GM21423 (cell line): ENCODE measurements around the gene LRMDA.

ENCODE experiments used
- ATAC-seq: cut with Tn5 transposase; IDR thresholded peaks from one replicate; pipeline ENCODE4 v1.9.1; 2021; ENCODE audit warnings: mild to moderate bottlenecking, moderate library complexity; ENCODE audit not compliant: unreplicated experiment

Gene LRMDA

DNA sequence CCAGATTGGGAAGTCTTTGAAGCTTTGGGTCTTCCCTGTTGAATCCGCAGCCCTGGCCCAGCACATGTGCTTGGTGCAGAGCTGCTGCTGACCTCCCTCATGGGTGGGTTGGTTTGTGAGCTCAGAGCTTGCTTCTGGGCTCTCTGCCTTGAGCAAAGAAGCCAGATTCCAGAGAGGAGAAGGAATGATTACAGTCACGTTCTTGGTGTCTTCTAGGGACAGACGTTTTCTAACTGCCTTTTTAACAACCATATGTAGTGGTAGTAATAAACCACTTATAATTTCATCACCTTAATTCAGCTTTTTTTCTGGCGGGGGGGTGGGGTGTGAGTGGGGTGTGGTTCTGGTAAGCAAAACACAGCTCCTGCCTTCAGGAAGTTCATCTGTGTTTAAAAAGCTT is 39.5 kb downstream of the LRMDA start:
- no peak for ATAC-seq

DNA sequence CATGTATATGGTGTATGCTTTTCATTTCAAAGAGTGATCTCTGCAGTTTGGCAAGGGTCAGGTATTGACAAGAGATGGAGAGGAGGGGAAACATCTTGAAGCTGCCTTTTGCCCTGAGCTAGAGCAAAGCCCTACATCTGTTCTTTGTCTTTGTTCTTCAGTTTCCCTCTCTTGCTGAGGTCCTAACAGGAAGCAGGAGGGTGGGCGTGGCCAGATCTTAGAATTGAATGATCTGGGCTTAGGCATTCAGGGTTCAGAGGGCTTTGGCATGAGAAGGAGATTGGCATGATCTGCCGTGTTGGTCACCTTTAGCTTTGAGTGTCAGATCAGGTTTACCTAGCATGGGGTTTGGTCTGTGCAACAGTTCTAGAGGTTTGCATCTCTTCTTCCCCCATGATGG is 41.3 kb downstream of the LRMDA start:
- ATAC-seq = no peak

DNA sequence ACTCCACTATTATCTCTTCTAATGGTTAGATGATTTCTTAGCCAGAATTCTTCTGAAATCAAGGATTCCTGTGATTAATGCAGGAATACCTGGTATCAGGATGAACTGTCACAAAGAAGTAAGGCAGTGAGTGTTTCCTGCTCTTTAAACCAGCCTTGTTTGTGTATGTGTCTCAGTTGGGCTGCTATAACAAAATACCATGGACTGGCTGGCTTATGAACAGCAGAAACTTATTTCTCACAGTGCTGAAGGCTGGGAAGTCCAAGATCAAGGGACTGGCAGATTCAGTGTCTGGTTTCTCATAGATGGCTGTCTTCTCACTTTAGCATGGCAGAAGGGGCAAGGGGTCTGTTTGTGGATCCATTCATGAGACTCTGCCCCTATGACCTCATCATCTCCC is 42.7 kb downstream of the LRMDA start:
- ATAC-seq = no peak

DNA sequence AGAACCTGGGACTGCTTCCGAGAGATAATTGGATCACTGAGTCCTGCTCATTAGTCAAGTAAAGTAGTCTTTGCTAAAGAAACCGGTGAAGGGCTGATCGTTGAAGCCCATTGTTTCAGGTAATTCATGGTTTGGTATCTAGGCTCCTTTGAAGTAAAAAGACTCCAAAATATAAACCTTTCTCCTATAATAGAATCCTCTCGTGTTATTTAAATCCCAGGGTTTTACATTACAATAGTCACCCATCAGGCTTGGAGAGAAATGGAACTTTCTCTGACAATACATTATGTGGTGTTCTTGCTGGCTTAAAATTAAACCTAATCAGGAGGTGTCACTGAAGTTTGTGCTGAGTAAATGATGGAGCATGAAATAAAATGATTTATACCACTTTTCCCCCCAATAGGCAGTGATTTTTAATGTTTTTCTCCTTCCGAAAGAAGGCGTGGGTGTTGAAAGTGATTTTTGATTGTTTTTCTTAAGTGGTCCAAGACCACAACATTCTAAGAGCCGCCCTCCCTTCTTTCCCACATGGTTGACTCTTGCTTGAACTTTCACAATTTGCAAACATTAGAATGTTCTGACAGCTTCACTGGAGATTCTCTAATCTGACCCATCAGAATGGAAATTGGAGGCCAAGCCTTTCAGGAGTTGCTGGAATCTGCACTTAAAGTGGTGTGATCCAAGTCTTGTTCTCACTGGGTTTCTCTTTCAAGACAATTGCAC is 44.2 kb downstream of the LRMDA start:
- ATAC-seq = no peak

DNA sequence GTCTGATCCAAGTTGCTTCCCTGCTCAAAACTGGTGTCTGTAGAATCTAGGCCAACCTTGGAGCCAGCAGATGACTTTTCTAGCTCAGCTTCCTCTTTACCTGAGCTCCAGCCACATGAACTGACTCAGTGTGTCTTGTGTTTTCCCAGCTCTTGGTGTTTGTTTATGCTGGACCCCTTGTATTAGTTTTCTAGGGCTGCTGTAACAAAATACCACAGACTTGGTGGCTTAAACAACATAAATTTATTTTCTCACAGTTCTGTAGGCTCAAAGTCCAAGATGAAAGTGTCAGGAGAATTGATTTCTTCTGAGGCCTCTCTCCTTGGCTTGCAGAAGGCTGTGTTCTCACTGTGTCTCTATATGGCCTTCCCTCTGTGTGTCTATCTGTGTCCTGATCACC is 45.1 kb downstream of the LRMDA start:
- no peak for ATAC-seq

DNA sequence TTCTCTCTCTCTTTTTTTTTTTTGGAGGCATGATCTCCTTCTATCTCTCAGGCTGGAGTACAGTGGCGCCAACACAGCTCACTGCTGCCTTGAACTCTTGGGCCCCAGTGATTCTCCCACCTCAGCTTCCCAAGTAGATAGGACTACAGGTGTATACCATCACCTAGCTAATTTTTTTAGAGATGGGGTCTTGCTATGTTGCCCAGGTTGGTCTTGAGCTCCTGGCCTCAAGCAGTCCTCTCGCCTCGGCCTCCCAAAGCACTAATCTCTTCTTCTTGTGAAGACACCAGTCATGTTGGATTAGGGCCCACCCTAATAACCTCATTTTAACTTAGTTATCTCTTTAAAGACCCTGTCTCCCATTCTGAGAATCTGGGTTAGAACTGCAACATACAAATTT is 45.6 kb downstream of the LRMDA start:
- ATAC-seq = no peak

DNA sequence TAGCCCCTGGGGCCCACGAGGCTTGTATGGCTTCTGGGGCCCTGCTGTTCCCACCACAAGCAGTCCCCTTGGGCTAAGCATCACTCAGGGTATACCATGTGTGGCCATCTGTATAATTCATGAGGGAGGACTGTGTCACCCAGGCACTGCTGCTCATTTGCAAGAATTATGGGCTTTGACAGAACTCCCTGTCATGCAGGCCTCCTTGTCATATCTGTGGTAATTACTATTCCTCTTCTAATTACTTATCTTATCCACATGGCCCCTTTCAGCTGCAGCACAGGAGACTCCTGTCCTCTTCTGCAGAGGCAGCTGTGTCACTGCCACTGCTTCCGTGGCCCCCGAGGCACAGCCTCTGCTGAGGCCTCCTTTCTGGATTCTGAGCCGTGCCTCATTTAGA is 46.3 kb downstream of the LRMDA start:
- no peak for ATAC-seq

DNA sequence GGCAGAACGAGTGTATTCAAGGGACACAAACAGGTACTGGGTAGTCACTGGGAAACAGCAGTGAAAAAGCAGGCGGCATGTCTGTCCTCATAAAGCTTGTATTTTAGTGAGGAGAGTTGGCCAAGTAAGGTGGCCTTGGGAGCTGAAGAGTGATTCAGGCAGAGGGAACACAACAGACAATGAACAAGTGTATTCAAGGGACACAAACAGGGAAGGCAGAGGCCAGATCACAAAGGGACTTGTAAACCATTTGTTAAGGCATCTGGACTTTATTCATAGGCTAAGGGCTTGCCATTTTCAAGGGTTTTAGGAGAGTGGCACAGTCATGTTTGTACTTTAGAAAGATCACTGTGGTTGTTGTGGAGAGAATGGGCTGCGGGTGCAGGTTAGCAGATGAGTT is 49.0 kb downstream of the LRMDA start:
- ATAC-seq = no peak

DNA sequence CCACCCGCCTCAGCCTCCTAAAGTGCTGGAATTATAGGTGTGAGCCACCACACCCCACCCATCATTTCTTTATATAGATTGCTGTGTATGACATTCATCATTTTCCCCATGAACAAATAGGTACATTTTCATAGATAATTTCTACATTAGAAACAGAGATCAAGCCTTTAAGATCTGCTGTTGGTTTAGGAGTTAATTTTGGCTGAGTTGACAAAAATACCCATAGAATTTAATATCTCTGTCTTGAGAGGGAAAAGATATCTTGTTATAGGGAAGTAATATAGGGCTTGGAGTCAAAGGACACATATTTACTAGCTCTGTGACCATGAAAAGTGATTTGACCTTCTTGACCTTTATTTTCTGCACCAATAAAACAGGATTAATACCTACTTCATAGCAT is 51.8 kb downstream of the LRMDA start:
- no peak for ATAC-seq

DNA sequence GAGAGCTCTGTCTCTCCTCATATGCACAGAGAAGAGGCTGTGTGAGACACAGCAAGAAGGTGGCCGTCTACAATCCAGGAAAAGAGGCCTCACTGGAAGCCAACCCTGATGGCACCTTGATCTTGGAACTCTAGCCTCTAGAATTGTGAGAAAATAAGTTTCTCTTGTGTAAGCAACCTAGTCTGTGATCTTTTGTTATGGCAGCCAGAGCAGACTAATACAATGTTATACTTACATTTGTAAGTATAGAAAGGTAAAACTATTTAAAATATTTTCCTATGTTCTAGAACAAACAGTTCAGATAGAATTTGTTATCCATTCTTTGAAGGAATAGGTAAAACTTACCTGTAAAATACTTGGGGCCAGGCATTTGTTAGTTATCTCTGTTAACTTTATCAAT is 53.3 kb downstream of the LRMDA start:
- ATAC-seq = no peak

DNA sequence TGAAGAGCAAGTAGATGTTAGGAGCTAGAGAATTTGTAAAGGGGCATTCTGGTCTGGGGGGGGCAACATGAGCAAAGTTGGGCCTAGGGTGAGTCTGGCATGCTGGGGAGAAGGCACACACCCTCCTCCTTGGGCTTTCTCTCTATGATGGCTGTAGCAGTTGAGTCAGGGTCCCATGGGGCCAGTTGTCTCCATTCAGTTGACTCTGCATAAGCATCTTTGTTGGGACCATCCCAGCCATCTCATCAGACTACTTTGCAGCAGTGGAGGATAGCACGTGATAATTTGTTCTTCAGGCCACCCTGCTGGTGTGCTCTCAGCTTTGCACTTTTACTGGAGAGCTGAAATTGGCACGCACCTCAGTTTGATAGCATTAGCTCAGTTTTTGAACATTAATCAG is 55.2 kb downstream of the LRMDA start:
- ATAC-seq = no peak

DNA sequence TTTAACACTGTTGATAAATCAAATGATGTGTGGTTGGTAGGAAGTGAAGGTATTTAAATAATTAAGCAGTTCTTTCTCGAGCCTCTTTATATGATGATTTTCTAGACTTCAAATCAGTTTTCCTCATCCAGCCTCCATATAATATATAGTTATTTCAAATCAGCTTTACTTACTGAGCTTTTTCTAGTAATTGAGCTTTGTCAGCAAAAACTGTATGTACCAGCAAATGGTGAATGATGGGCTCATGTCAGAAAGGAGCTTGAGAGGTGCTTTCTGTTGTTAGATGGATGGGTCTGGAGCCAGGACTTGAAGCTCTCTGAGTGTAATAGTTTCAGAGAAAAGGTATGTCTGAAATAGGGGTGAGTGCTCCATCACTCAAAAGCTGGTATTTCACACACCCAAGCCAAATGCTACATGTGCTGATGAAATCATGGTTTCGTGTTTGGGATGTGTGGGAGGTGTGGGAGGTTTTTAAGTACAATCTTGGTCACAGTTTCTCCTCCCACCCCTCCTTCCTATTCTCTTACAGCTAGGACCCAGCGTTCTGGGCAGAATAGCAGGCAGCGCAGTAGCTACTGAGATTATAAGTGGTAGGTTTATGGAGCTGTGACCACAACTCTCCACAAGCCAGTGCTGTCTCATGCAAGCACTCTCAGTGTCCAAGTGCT is 55.8 kb downstream of the LRMDA start:
- no peak for ATAC-seq

DNA sequence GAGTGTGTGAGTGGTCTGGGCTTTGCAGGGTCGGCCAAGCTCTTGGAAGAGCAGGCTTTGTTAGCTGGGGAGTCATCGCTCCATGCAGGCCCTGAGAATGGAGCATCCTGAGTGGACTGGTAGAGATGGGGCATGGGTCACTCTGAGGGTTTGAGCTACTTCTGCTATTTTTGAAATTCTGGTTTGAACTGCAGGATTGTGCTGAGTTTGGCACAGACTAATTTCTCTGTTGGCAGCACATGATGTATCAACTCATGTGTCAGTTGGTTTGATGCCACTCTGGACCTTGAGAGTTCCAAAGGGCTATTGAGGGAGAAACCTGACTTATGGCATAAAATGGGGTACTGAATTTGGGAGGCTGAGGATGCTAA is 56.3 kb downstream of the LRMDA start:
- no peak for ATAC-seq

DNA sequence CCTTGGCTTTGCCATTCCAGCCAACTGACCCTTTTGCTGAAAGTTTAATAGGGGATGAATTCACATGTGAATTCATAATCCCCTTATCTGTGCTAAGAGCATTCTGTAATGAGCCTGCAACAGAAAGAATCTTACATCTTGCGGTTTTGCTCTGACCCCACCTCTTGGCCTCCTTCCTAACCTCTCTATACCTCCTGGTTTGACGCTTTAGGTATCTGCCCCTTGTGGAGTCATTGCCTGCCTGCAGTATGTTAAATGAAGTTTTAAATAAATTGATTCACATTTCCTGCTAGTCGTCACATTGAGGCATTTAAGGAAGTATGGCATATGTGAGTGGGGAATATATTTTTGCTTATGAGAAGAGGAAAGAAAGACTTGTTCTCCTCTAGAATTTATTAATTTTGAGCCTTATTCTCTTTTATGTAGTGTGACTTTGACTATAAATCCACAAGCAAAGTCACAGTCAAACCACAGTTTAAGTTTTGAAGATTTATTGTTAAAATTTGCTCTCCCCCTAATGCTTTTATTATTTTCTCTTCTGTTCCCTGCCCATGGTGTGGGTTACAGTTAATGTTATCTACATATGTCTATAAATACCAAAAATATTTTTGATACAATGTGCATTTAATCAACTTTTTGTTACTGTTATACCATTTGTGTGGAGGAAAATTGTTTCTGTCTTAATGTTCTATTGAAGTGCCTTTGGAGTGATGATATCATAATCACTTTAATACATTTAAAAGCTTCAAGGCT is 60.9 kb downstream of the LRMDA start:
- ATAC-seq = no peak

DNA sequence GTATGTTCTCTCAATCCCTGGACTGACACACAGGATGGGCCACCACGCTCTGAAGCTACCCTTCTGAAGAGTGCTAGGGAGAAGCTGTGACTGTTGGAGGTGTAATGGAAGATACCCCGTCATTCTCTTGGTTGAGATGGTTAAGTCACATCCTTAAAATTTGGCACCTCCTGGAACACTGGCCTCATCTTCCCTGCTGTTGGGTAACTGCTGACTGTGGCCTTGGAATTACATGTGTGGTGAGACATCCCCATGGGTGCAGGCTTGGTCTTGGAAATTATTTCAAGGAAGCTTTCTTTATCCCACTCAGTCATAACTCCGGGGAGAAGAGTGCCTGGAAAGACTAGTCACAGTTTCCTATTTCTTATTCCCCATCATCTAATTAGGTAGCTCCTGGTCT is 62.0 kb downstream of the LRMDA start:
- ATAC-seq = no peak

DNA sequence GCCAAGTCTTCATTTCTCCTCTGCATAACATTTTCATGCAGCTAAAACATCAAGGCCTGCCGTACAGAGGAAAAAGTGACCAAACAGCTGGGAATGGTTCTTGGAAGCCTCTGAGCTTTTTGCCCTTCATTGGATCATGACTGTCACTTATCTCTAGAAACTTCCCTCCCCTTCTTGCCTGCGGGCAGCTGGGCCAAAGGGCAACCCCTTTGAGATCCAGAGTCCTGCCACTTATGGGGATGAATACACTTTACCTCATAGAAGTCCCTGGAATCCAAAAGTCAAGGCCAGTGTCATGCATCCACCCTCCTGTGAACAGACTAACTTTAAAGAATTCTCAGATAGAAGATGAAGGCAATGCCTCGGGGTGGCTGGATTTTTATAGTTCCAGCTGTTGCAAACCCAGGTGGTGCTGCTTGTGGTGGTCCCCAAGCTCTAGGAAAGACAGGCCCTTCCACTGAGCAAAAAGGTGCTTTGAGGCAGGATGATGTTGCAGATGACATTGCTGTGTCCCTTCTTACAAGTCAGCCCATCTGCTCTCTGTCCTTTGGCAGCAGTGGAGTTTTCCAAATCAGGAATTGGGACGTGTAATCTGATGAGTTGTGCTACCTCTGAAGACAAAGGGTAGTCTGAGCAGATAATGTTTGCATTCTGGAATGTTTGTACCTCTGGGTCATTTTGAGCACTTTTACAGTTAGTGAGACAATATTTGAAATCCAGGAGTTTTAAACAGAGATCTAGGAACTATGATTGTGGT is 64.2 kb downstream of the LRMDA start:
- no peak for ATAC-seq

DNA sequence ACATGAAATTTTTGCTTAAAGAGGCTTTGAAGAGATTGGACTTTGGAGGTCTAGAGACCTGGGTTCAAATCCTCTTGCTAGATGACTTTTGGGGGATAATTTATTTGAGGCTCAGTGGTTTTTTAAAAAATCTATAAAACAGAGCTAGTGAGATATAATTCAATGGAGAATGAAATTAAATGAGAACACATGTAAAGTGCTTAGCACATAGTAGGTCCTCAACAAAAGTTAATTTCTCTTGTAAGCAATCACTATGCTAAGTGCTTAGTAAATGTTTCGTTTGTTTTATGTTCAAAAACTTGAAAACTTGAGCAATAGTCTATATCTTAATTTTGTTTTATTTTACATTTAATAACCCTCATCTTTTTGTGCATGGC is 64.8 kb downstream of the LRMDA start:
- ATAC-seq = no peak

DNA sequence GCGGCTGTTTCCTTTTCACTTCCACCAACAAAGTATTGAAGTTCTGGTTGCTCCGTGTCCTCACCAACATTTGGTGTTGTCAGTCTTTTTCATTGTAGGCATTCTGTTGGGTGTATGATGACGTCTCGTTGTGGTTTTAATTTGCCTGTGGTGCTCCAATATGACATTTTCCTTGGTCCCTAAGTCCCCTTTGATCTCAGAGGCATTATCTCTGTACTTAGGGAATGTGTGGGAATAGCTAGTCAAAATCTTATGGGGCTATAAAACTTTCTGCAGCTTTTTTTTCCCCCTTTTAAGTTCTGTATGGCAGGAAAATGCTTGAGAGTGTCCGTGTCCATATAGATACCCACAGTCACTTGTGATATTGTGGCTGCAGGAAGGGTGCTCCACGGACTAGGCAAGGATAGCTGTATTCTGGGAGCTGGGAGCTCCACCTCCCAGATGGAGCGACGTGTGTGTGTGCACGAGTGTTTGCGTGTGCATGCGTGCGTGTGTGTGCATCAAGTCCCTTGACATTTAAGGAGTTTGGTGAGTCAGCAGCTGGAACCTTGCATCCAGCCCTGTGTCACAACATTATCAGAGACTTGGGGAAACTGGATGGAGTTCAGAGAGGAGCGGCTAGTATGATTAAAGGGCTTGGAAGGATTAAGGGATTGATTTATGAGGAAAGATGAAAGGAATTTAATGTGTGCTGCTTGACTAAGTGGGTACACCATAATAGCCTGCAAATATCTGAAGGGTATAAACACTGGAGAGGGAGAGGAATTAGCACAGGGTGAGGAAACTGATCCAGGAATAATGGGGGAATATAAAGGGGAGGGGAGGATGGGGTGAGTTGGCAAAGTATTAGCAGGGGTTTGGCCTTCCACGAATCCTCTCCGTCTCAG is 66.8 kb downstream of the LRMDA start:
- ATAC-seq = no peak

DNA sequence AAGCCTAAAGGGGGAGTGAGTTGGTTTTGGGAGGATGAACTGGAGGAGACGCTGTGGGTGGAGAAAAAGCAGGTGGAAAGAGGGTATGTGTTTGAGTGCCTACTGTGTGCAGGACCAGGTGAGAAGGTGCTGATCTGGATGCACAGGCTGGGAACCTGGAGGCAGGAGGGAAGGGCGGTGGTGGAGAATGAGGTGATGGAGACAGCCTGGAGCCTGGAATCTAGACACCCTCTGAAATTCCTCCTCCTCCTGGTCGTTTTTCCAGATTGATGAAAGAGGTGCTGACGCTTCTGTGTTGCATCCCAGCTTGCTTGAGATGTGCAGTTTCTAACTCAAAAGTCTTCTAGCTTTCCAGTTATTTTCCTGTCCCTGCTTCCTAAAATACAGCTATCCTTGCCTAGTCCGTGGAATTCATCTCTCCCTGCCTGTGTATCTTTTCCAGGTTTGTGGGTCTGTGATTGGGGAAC is 67.5 kb downstream of the LRMDA start:
- no peak for ATAC-seq

DNA sequence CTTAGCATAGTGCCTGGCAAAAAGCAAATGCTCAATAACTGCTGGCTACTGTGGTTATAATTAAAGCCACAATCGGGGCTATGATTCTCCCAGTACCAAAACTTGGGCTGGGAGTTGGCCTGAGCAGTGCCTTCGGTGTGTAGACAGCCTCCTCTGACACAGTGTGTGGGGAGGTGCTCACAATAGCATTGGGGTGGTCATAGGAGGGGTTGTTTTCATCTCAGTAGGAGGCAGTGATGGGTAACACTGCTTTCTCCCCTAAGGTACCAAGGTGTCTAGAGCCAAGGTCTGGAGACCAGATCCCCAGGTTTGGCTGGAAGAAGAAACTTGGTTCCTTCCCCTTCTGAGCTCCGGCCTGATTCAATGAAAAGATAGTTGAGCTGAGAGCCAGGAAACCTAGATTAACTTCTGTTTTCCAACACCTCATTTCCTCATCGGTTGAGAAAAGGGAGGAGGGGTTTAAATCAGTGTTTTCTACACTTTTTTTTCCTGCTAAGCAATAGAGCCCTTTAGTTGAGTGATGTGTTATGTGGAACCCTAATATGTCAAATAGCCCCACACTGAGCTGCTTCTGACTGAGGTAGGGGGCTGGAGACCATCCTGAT is 68.2 kb downstream of the LRMDA start:
- no peak for ATAC-seq
